ENCODE measurements around the gene DLGAP1.

DLGAP1 gene

GRCh38 chr18:3773303-3773702, 681.8 kb downstream of the DLGAP1 start:
- no peak for DNase-seq (ENCODE audit: low read depth)

GRCh38 chr18:3771121-3771971, 683.8 kb downstream of the DLGAP1 start:
- peak; percentile 61 for DNase-seq (ENCODE audit: low read depth)

- DNase-seq (ENCODE audit: low read depth), result no peak
Measured at GRCh38 chr18:3761266-3761665, 693.8 kb downstream of the DLGAP1 start.

DNA sequence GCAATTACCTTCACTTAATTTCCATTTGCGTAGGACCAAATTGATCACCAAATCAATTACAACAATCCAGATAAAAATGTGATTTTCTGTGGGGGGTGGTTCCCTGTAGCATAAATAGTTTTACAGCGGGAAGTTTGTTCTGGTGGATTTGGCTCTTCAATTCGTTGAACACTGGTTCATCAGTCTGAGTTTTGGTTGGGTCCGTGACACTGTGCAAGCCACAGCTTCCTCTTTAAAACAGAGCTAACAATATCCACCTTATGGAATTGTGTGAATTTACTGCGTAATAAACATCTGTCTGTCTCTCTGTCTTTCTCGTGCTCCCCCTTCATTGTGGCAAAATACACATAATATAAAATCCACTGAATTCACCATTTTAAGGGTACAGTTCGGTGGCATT, 694.4 kb downstream of the DLGAP1 start:
- DNase-seq (ENCODE audit: low read depth), result no peak

- DNase-seq (ENCODE audit: low read depth), result no peak
Measured at GRCh38 chr18:3759099-3759498, 696.0 kb downstream of the DLGAP1 start.

GRCh38 chr18:3758531-3758930, 696.6 kb downstream of the DLGAP1 start:
- DNase-seq (ENCODE audit: low read depth), result no peak

DNA sequence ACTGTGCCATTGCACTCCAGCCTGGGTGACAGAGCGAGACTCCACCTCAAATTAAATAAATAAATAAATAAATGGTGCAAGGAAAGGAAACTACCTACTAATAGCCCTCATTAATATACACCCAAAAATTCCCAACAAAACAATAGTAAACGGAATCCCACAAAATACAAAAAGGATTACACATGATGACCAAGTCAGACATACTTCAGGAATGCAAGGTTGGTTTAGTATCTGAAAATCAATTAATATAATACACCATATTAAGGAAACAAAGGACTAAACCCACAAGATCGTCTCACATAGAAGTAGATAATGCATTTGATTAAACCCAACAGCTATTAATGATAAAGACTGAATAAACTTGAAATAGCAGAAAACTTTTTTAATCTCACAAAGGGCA, 697.7 kb downstream of the DLGAP1 start:
- DNase-seq (ENCODE audit: low read depth), result no peak

DNA sequence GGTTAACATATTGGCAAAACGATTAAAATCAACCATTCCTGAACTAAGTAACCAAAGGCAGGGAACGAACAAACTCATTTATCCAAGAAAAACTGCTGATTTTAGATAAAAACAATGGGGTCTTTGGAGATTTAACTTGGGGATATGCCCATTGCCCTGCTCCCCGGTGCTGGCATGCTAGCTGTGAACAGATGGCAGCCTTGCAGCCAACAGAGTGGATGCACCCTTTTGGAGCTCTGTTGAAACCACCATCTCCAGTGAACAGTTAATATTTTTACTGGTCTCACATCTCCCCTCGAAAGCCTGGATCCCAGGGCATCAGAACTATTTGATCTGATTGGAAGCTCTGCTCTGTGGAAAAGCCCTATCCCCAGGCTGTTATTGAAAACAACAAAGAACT, 702.0 kb downstream of the DLGAP1 start:
- no peak for DNase-seq (ENCODE audit: low read depth)

DNA sequence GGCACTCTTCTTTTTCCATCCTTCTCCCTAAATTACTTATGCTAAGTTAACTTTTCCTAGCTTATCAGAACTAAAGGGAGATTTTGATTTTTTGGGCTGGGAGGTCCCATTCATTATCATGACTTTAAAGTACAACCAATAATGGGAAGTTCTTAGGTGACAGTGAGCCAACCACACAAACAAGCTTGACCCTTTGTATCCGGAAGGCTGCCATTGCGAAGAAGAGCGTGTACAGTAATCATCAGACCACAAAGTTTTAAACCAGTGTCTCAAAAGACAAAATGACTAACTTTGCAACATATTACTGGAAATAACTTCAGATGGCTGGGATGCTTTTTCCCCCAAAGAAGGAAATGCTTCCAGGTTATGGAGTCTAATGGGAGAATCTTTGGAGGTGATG, 707.0 kb downstream of the DLGAP1 start:
- DNase-seq (ENCODE audit: low read depth), result no peak

DNA sequence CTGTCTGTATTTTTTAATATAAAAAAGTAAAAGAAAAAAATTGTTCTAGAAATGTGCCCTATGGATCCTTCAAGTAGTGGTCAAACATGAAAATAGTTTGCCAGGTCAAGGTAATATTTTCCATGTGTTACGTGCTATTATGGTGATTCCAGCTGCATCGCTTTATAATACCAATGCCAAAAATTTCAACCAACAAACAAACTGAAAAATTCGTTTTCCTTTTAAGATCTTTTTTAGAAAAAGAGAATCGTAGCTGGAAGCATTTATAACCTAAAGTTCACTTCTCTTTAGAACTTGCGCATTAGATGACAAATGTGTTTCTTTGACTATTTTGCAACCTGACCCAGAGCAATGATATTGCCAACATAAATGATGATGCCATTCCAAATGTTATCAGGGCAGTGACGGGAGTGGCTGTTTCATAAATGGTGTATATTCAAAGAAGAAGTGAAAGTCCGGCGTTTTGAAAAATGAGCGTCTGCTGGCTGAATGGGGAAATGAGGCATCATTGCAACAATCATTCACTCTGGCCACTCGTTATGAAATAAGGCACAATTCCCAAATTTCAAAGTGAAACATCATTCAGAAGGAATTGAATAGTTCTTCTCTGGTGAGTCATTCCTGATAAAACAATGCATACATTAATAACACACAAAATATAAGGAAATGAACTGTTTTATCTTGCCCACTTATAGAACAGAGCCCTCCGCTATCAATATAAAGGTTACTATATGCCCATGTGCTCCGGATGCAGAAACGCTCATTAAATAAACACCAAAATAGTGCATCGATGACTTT, 707.7 kb downstream of the DLGAP1 start:
- no peak for DNase-seq (ENCODE audit: low read depth)

DNA sequence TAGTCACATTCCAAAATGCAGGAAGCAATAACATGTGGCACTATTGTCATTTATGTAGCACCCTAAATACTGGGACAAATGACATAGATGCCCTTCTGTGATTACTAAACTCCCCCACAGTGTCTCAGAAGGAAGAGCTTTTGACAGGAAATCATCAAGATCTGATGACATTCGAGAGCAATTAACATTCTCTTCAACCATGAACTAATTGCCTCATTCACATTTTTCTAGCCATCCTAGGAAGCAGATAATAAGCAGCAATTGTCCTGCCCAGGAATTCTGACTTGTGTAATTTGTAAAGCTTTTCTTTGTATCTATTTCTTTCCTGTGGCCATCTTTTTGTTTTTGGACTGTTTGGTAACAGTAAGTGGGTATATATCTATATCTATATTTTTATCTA, 712.6 kb downstream of the DLGAP1 start:
- DNase-seq (ENCODE audit: low read depth), result no peak

GRCh38 chr18:3741333-3741732, 713.8 kb downstream of the DLGAP1 start:
- no peak for DNase-seq (ENCODE audit: low read depth)

DNA sequence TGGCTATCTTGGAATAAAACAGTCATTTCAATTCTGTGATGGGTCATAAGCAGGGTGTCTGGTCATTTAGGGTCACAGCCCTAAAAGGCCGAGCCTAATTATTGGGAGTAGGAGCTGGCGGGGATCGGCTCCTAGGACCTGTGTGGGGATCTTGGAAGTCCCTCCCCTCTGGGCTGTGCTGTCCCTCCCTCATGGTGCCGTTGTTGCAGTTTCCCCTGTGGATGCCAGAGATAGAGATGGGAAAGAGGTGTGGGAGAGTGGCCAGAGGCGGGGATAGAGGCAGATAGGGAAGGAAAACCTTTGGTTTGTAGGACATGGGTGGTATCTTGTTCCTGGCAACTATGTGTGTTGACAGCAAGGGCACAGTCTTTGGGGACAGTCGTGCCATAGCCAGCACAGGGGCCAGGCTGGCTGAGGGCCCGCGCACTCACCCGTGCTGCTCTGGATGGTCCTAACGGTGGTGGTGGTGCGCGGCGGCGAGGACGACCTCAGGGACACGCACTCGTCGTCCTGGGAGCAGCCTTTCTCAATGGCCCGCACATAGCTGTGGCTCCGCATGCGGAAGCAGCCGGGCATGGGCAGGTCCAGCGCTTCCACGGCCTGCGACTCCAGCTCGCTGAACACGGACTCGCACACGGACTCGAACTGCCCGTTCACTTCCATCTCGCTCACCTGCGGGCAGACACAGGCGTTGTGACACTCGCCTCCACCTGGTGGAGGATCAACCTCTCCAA, 726.2 kb downstream of the DLGAP1 start:
- DNase-seq (ENCODE audit: low read depth), result no peak

DNA sequence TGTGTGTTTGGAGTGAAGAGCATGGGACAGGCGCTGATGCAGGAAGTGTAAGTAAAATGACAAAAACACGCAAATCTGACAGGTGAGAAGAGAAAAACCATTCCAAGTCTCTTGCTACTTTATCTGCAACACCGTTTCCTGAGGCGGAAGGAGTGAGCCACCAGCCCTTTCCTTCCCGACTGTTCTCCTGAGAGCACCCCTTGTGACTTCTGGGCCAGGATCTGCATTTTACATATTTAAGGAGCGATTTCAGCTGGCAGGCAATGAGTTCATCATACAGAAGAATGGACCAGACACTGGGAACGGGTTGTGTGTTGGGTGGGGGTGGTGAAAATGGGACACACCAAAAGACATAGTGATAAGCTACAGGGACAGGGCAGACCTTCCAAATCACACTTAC, 727.8 kb downstream of the DLGAP1 start:
- no peak for DNase-seq (ENCODE audit: low read depth)

DNA sequence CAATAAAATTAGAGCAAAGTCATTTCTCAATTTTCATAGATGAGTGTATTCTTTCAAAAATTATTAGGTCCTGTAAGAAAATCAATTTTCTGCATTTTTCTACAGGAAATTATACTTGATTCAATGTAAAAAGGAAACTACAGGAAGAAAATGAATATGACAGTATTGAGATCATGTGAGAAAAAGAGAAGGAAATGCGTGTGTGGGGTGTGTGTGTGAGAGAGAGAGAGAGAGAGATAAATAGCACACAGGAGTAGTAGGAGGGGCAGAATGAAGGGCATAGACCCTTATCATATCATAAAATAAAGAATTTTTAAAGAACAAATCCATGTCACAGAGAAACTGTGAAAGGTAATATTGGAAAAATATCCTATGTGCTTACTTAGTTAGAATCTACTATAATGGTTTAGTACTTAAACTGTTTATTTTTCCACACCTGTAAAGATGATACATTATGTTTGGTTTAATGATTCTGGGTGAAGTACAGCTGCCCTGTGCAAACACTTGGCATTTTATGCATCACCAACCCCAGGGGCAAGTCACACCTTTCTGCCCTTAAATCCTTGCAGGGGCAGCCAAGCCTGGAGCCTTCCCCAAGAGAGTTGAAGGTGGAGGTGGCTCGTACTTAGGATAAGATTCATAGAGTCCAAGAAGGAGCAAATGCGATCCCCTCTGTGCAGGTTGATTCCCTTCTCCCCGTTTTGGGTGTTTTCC, 728.7 kb downstream of the DLGAP1 start:
- DNase-seq (ENCODE audit: low read depth), result no peak

DNA sequence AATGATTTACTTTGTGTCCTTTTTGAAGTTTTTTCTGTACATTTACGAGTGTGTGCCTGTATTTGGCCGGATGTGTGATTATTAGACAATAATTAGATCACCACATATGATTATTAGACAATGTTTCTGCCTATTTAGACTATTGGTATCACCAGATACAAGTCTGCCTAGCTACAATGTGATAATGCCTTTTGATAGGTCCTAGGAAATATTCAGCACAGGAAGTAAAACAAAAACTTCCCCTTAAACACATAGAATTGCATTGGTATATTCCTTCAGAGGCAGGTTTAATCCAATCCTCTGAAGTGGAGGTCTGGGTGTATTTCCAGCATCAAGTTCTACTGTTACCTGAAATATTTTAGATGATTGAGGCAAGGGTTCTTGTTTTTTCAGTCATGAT, 730.0 kb downstream of the DLGAP1 start:
- DNase-seq (ENCODE audit: low read depth), result no peak

- no peak for DNase-seq (ENCODE audit: low read depth)
Measured at GRCh38 chr18:3723554-3723953, 731.6 kb downstream of the DLGAP1 start.

- no peak for DNase-seq (ENCODE audit: low read depth)
Measured at GRCh38 chr18:3722649-3723433, 732.3 kb downstream of the DLGAP1 start.

DNA sequence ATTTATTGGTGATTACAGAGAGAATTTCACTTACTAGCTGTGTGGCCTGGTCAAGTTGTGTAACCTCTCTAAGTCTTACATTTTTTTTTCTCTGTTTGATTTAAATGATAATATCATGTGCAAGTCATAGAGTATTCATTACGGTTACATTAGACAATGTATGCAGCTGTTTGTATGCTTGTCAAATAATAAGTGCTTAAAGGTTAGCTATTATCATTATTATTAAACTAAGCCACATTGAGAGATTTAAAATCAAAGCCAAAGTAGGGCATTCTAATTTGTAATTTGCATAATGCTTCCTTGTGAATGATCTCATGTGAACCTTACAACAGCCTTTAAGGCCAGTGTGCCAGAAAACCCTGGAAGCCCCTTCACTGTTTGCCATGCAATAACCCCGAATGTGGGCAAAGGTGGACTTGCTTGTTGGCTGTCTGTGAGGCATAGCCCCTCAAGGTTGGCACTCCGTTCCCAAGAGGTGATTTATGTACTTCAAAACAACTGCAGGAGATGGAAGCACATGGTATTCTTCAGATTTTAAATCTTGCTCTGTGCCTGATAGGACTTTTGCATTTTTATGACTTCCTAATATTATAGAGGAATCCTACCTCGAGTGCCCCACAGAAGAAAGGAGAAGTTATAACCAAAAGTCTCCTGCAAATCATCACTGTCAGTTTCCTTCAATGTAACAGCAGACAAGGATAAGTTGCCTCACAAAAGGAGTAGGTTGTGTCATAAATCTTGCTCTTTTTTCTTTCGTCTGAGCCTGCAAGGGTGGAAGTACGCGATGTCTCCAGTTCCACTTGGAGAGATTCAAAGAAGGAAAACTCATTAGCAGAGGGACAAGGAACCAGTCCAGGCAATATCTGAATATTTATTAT, 733.1 kb downstream of the DLGAP1 start:
- no peak for DNase-seq (ENCODE audit: low read depth)
